GM21515 (cell line): ENCODE data around the gene DNAJA4.

Experiments
- ATAC-seq: cut with Tn5 transposase; IDR thresholded peaks from one replicate; pipeline ENCODE4 v1.9.1; 2021; ENCODE audit not compliant: unreplicated experiment

DNAJA4 gene

DNA sequence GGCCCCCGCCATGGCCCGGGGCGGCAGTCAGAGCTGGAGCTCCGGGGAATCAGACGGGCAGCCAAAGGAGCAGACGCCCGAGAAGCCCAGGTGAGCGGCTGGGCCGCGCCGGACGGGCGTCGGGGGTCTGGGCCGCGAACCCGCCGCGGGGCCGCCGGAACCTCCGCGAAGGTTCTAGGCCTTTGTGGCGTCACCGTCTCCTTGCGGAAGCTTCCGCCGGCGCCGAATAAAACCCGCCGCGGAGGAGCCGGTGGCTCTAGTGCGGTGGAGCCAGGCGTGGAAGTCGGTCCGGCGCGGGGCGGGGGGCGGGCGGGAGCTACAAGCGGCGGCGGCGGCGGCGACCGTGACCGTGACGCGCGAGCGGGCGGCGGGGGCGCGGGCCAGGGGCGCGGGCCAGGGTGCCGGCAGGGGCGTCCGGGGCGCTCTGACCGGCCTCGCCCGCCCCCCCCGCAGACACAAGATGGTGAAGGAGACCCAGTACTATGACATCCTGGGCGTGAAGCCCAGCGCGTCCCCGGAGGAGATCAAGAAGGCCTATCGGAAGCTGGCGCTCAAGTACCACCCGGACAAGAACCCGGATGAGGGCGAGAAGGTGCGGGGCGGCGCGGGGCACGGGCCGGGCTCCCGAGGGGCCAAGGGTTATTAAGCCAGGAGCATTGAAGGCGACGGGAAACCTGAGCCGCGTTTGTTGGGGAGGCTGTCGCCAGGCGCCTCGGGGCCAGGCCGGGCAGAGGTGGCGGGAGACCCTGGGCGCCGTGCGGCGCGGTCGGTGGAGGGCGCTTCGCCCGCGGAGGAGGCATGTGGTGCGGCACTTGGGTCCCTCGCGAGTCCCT, at the start of gene DNAJA4:
TSS of gene DNAJA4 (plus strand) at position 259 of the 833 bp plus-strand sequence. CDS start at position 461, 202 bp downstream.
- ATAC-seq = no peak

DNA sequence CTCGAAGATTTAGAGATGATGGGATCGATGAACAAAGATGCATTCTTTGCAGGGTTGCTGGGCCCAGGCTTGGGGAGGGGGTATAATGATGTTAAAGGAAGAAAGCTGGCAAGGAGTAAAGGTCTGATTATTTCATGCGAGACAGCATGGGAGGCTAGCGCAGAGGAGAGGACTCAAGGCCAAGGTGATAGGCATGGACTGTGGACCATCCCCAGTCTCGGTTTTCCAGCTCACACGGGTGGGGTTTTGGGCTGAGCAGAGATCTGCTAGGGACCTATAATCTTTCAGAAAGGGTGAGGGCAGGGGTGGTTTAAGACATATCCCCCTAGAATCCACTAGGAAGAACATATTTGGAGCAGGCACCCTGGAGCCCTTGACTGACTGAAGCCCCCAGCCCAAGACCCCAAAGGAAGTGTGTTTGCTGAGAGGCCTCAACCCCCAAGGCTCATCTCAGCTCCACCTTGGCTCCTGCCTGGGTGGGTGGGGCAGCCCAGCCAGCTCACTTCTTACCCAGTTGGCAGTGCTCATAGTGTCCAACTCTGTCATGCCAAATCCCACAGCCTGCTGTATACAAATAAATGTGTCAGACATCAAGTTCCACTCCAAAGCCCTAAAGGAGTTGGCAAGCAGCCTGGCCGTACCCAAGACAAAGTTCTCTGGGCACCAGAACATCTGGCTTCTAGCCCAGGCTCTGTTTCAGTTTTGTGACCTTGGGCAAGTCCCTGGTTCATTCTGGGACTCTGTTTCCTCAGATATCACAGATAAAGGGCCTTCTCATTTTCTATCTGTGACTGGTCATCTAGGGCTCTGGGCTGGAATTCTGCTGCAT, 47.9 kb upstream of the DNAJA4 start:
- no peak for ATAC-seq

DNA sequence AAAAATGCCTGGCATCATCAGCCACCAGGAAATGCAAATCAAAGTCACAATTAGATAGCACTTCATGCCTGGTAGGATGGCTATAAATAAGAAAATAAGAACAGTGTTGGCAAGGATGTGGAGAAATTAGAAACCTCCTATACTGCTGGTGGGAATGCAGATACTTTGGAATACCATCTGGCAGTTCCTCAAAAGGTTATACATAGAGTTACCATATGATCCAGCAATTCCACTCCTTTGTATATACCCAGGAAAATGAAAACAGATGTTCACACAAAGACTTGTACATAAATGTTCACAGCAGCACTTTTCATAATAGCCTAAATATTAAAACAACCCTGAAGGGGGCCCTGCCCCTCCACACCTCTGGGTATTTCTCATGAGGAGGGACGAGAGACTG, 43.6 kb upstream of the DNAJA4 start:
- no peak for ATAC-seq

DNA sequence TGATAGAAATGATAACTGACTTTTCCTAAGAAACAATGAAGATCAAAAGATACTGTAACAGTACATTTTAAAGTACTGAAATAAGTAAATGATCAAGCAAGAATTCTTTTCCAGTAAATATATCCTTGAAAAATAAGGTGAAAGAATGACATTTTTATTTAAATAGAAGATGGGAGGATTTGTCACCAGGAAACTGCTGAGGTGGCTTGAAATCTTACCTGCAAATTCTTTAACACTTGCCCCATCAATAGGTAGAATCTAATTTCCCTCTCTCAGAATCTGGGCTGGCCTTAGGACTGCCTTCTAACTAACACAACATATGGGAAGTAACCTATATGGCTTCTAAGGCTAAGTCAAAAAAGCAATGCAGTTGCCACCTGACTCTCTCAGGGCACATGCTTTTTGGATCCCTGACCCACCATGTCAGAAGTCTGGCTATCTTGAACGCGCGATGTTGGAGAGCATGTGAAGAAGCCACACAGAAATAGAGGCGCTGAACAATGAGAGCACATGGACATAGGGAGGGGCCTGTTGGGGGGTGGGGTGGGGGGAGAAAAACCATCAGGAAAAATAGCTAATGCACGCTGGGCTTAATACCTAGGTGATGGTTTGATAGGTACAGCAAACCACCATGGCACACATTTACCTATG, 41.5 kb upstream of the DNAJA4 start:
- ATAC-seq = no peak

DNA sequence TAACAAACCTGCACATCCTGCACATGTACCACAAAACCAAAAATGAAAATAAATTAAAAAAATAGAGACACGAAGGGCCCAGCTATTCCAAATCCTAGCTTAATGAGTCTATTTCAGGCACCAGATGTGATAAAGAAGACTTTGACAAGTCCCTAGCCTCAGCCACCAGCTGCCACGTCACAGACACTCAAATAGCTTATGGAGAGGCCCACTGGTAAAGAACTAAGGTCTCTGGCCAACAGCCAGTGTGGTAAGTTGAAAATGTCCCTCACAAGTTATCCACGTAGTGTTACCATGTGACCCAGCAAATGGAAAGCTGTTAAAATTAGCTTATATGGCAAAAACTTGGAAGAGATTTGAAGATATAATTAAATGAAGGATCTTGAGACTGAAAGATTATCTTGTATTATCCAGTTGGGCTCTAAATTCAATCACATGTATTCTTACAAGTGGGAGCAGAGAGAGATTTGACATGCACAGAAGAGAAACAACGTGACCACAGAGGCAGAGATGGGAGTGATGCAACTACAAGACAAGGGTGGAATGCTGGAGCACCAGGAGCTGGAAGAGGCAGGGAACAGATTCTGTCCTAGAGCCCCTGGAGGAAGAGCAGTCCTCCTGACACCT, 40.9 kb upstream of the DNAJA4 start:
- no peak for ATAC-seq

DNA sequence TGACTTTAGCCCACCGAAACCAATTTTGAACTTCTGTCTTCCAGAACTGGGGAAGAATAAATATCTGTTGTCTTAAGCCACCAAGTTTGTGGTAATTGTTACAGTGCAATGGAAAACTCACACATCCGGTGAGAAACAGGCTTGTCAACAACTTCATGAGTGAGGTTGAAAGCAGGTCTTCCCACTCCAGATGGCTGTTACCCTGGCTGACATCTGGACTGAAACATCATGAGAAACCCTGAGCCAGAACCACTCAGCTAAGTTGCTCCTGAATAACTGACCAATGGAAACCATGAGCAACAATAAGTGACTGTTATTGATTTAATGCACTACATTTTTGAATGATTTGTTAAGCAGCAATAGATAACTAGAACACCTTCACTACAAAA, 40.3 kb upstream of the DNAJA4 start:
- ATAC-seq = no peak

DNA sequence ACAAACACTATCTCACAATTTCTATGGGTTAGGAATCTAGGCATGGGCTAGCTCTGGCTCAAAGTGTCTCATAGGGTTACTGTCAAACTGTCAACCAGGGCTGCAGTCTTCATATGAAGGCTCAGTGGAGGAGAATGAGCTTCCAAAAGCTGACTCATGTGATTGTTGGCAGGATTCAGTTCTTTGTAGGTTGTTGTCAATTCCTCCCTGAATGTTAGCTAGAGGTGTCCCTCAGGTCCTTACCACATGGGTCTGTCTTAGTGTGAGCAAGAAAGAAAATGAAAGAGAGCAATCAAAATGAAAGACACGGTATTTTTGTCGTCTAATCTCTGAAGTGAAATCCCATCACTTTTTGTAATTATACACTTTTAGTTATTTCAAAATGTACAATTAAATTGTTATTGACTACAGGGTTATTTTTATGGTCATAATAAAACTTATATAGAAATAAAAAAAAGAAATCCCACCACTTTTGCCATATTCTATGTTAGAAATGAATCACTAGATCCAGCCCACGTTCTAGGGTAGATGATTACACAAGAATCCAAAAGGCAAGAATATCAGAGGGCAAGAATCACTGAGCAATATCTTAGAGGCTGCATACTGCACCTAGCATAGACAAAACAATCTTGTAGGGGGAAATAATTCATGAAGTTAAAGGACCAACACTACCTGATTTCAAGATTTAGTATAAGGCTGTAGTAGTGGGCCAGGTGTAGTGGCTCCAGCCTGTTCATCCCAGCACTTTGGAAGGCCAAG, 38.4 kb upstream of the DNAJA4 start:
- no peak for ATAC-seq

DNA sequence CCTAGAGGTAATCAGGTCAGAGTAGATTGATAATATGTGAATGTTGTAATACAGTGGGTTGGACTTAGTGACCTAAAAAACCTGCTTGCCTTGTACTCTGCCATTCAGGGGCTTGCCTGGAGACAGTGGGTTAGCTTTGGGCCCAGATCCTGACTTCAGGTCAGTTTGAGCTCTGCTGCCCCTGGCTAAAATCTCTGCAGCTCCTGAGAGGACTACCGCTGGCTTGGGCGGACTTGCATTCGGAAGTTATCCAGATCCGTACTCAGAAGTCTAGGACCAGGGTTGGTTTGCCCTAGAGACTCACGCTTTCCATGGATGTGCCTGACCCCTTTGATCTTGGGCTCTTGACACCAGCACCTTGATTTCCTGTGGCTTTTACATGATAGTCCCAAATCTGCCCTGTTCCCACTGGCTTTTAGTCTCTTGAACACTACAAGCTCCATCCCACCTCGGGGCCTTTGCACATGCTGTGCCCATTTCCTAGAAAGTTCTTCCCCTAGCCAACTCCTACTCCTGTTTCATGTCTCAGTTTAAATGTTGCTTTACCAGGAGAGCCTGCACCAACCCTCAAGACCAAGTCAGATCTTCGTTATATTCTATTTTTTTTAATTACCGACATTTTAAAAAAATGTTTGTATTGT, 35.9 kb upstream of the DNAJA4 start:
- ATAC-seq = no peak

DNA sequence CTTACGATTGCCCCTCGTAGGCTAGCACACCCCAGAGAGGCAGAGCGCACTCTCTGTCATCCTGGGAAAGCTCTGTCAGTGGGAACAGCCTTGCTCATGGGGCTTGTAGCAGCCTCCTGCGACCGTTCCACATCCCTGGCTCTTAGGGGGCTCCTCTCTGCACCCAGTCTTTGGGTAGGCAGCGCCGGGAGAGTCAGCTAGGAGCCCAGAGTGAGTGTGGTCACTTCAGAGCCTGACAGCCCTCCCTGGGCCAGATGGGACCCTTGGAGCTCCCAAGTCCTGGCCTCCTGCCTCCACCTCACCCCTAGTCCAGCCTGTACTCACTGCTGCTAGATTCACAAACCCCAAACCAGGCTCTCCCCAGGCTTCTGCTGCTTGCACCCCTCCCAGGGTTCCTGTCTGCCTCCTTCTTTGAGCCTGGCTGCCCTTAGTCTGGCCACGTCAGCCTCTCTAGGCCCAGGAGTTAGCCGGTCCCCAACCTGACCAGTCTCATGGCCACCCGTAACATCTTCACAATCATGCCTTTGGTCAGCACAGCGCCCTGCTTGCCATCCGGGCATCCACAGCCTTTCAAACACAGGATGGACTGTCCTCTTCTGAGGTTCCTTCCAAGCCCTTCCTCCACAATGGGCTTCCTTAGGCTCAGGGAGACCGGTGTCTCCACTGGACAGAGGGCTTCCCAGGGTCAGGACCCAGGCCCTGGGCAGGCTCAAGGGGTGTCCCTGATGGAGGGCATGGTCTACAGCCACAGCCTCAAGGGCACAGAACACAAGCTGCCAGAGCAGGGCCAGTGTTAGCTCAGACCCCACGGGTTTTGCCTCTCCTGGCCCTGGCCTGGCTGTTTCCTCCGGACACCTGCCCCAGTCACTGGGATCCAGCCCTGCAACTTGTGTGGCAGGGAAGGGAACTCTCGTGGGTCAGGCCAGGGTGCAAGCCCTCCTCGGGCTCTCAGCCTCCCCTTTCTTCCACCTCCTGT, 34.6 kb upstream of the DNAJA4 start:
- no peak for ATAC-seq

DNA sequence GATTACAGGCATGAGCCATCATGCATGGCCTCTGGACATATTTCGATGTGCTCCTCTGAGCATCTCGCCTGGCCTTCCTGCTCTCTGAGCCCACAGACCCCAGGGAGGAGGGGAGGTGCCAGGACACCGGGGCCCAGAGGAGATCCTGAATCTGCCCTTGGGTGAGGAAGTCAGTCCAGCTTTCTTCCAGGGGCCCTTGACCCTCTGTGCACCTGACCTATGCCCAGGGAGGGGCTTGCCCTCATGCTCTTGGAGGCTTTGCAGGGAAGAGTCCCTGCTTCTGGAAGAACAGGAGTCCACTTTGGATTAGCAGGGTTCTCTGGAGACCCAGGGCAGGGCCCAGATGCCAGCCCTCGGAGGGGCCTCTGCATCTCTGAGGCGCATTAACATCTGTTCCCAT, 31.4 kb upstream of the DNAJA4 start:
- no peak for ATAC-seq

DNA sequence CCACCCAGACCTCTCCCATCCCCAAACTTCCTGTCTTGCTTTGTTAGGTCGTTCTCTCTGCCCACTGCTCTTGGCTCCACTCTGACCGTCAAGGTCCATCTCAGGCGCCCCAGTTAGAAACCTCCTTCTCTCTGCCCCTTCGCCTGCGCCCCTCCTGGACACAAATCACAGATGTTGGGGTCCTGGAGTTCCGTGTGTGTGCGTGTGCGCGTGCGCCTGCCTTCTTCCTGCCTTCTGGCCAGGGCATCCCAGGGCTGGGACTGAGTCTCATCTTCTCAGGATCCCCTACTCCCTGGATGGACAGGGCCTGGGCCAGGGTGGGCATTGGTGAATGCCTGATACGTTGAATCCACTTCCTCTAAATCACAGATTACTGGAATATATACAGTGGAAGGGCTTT, 30.9 kb upstream of the DNAJA4 start:
- no peak for ATAC-seq

DNA sequence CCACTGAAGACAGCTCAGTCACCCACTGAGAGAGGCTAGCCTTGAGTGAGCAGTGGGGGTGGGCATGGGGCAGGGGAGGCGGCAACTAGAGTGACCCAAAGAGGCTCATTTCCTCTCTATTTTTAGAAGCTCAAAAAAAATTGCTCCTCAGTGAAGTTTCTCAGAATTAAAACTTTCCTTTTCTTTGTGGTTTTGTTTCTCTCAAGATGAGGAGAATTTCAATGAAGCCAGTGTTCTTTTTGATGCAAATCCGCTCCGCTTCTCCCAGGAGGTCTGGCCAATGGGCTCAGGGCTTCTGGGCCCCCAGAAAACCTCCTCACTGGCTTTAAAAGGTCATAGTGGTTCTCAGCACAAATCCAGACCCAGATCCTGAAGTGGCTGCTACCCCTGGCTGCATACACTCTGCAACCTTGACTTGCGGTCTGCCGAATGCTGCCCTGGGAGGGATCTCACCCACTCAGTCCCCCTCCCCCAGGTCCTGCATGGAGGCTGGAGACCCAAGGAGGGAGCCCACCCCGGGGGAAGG, 29.8 kb upstream of the DNAJA4 start, which contains the start of gene ACSBG1:
TSS of gene ACSBG1 (minus strand) at position 51 of the 526 bp plus-strand sequence. CDS start 64 bp downstream, outside the sequence.
- ATAC-seq = no peak

DNA sequence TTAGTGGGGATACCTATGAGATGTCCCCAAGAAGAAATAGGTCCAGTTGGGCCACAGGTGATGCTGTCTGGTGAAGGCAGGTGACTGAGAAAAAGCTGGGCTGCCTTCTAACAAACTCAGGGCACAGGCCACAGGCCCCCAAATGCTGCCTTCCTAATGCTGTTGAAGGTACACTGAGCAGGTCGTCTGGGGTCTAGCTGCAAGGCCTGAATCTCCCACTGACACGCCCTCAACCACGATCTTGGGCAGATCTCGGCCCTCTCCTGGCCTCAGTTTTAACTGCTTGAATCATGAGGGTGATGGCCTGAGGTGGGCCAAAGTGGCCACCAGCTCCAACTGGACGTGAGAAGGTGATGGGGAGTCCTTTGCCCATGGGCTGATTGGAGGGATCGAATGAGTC, 27.9 kb upstream of the DNAJA4 start:
- ATAC-seq = no peak

DNA sequence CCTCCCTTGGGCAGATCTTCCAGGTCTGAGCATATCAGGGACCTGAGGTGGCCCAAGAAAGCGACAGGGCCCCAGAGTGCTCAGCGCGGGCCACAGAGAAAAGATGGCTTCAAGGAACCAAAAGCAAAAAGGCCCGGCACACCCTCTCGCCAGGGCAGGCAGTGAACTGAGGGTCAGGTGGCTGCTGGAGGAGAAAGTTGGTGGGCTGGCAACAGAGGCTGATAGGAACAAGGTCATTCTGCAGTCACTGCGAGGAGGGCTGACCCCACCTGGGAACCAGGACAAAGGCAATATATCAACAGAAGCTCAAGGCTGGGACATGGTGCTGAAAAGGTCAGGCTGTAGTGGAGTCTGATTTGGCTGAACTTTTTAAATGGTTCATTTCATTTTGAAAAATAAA, 27.2 kb upstream of the DNAJA4 start:
- no peak for ATAC-seq

DNA sequence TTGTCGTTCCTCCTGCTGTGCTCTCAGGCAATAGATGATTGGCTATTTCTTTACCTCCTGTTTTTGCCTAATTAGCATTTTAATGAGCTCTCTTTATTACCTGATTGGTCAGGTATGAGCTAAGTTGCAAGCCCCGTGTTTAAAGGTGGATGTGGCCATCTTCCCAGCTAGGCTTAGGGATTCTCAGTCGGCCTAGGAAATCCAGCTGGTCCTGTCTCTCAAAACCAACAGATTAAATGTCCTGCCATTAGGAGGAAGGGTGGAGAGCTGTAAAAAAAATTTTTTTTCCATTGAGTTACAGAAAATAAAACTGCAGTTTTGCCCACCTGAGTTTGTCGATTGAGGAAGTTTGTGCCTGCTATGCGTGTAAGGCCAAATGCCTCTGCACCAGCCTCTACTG, 24.6 kb upstream of the DNAJA4 start:
- no peak for ATAC-seq

DNA sequence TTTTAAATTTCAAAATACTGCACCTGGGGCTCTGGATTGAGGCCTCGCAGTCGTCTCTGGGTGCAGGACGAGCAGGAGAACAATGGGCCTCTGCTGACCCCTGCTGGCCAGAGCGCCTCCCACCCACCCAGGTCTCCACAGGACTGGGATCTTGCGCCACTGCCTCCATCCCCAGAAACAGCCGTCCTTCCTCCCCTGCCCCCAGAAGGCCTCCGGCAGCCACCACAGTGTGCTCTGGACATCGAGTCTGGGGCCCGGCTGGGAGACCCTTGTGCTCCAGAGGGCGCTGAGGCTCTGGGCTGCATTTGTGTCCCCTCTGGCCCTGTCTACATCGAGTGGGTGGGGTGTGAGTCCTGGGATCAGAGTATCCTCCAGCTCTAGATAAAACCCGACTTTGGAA, 23.3 kb upstream of the DNAJA4 start:
- ATAC-seq = no peak

DNA sequence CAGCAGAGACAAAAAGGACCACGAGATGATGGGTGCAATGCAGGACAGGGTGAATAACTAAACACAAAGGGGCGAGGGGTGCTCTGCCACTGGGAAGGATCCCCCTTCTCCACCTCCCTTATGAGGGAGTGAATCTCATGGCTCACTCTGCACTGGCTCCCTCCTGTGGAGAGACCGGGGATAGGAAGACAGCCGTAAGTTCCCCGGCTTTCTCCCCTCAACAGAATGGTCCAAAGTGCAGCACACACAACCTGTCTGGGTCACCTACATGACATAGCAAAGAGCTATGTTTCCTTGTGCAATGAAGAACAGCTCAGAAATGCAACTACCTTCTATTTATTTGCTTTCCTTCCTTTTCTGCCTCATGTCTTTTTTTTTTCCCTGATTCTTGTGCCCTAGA, 22.2 kb upstream of the DNAJA4 start:
- no peak for ATAC-seq

DNA sequence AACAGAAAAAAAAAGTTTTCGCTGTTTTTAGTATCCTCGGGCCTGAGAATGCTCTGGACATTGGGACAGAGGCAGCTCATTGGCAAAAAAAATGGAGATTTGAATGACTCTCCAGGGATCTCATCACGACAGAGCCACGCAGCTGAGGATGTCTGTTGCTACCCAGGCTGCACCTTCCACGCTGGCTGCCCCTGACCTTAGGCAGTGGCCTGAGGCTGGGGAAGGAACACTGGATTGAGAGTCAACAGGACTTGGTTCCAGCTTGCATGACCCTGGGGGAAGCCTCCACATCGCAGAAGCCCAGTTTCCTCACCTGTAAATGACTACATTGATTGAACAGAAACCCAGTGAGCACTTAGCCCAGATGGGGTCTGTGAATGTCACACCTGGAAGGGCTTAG, 21.3 kb upstream of the DNAJA4 start:
- no peak for ATAC-seq
